Smooth muscle cell (in vitro differentiated cells): ENCODE data around the gene SEPTIN5. TPM values are rescaled to one million over a fixed set of nuclear protein-coding genes. Genes with fewer than 3 reads are reported as not detected.

Experiments used
- DNase-seq: peaks from one replicate; lab custom pipeline; 2025; ENCODE audit not compliant: unreplicated experiment; lab: John Stamatoyannopoulos, UW
- H2AFZ ChIP-seq: fragments of 200-600 bp; sonication (generic); 2 replicates; pipeline ENCODE4 v1.6.0; 2016; ENCODE audit warnings: antibody characterized with exemption, low read depth, mild to moderate bottlenecking
- H3F3A ChIP-seq: fragments of 200-600 bp; sonication (generic); 2 replicates; pipeline ENCODE4 v1.6.0; 2017; ENCODE audit warnings: antibody characterized with exemption, low read depth
- H3K27ac ChIP-seq: fragments of 200-600 bp; sonication (generic); 2 replicates; pipeline ENCODE4 v1.5.1; 2016; ENCODE audit warnings: low read depth, mild to moderate bottlenecking
- H3K27me3 ChIP-seq: fragments of 200-600 bp; sonication (generic); 2 replicates; pipeline ENCODE4 v1.6.1; 2016; ENCODE audit warnings: low read depth, mild to moderate bottlenecking
- H3K36me3 ChIP-seq: fragments of 200-600 bp; sonication (generic); 2 replicates; pipeline ENCODE4 v1.5.1; 2016; ENCODE audit warnings: low read depth
- H3K4me1 ChIP-seq: fragments of 200-600 bp; sonication (generic); 2 replicates; pipeline ENCODE4 v1.5.1; 2016; ENCODE audit warnings: low read depth
- H3K4me2 ChIP-seq: fragments of 200-600 bp; sonication (generic); 2 replicates; pipeline ENCODE4 v1.6.0; 2016; ENCODE audit warnings: mild to moderate bottlenecking
- H3K4me3 ChIP-seq: fragments of 200-600 bp; sonication (generic); 2 replicates; pipeline ENCODE4 v1.5.1; 2016; ENCODE audit warnings: mild to moderate bottlenecking
- H3K79me2 ChIP-seq: fragments of 200-600 bp; sonication (generic); 2 replicates; pipeline ENCODE4 v1.6.0; 2016; ENCODE audit warnings: low read depth, mild to moderate bottlenecking
- H3K9ac ChIP-seq: fragments of 200-600 bp; sonication (generic); 2 replicates; pipeline ENCODE4 v1.6.0; 2016; ENCODE audit warnings: low read depth
- H3K9me3 ChIP-seq: fragments of 200-600 bp; sonication (generic); replicated peaks from 2 replicates; pipeline ENCODE4 v1.5.1; 2016; ENCODE audit warnings: low read depth
- H4K20me1 ChIP-seq: fragments of 200-600 bp; sonication (generic); 2 replicates; pipeline ENCODE4 v1.6.0; 2016; ENCODE audit warnings: low read depth
- CTCF ChIP-seq: fragments of 200-600 bp; sonication (generic); IDR thresholded peaks from 2 replicates; pipeline ENCODE4 v1.5.1; 2017; ENCODE audit warnings: borderline replicate concordance, mild to moderate bottlenecking, antibody characterized with exemption; ENCODE audit not compliant: insufficient read depth, poor library complexity, severe bottlenecking
- WGBS: methylation state at CpG from one replicate; pipeline ENCODE4 v1.1.7; 2016; ENCODE audit warnings: low lambda C conversion rate; 5-methylcytosine and 5-hydroxymethylcytosine counted together
- polyA plus RNA-seq: library from polyadenylated mRNA; unstranded; fragments of >200 nt; fragmentation: Nextera tagmentation; extraction: Ambion mirVana; gene quantifications from 2 replicates; pipeline ENCODE4 v1.2.1, GENCODE V29; 2016
- total RNA-seq: library from RNA; depleted of rRNA; stranded (reverse); fragments of >200 nt; gene quantifications from 2 replicates; pipeline ENCODE4 v1.2.3, GENCODE V29; 2014

The SEPTIN5 gene
- total and polyA plus RNA-seq, 2 experiments from 2014 or later: 26.6 to 64.1 TPM

GRCh38 chr22:19727310-19728150 is 13.2 kb downstream of the SEPTIN5 start:
- H3K4me1 ChIP-seq: peaks cover 10% of the 10 kb centered on the region
- H3K27ac ChIP-seq: no peak overlapping the region
- no peak overlapping the region for H2AFZ ChIP-seq
- 83% methylated on average over 18 of the region's 61 CpGs for WGBS
- H4K20me1 ChIP-seq: peaks cover 14% of the 10 kb centered on the region
- H3K4me3 ChIP-seq: no peak overlapping the region
- no peak for DNase-seq
- H3K79me2 ChIP-seq: no peaks in the 10 kb centered on the region
- H3K4me2 ChIP-seq: no peak overlapping the region
- TF ChIP-seq CTCF: no peak
- no peaks in the 10 kb centered on the region for H3F3A ChIP-seq
- H3K9ac ChIP-seq: no peak overlapping the region
- H3K9me3 ChIP-seq: no peaks in the 10 kb centered on the region
- peaks cover 30% of the 10 kb centered on the region for H3K27me3 ChIP-seq
- H3K36me3 ChIP-seq: no peaks in the 10 kb centered on the region

- no peaks in the 10 kb centered on the region for H3K79me2 ChIP-seq
- H3F3A ChIP-seq: no peaks in the 10 kb centered on the region
- peaks cover 3% of the 10 kb centered on the region for H3K4me1 ChIP-seq
- no peak overlapping the region for H3K4me3 ChIP-seq
- no peak overlapping the region for H3K4me2 ChIP-seq
- no peak for DNase-seq
- WGBS: 86% methylated on average over 5 of the region's 6 CpGs
- no peaks in the 10 kb centered on the region for H3K36me3 ChIP-seq
- H3K27me3 ChIP-seq: peaks cover 26% of the 10 kb centered on the region
- no peak overlapping the region for H3K9ac ChIP-seq
- TF ChIP-seq CTCF: no peak
- H3K27ac ChIP-seq: no peak overlapping the region
- no peak overlapping the region for H2AFZ ChIP-seq
- H4K20me1 ChIP-seq: peaks cover 6% of the 10 kb centered on the region
- no peaks in the 10 kb centered on the region for H3K9me3 ChIP-seq
These were observed 14.0 kb downstream of the SEPTIN5 start for GRCh38 chr22:19728271-19728670.

GRCh38 chr22:19728836-19729235 is 14.5 kb downstream of the SEPTIN5 start:
- Histone ChIP-seq H3K27ac (no peak overlapping the region), H3K9me3 (no peaks in the 10 kb centered on the region), H3K79me2 (no peaks in the 10 kb centered on the region), H3K4me2 (no peak overlapping the region), H3K9ac (no peak overlapping the region), H3K4me1 (no peaks in the 10 kb centered on the region), H4K20me1 (peaks cover under 1% of the 10 kb centered on the region), H3K4me3 (no peak overlapping the region), H3K36me3 (no peaks in the 10 kb centered on the region), H3F3A (no peaks in the 10 kb centered on the region), H3K27me3 (peaks cover 21% of the 10 kb centered on the region), H2AFZ (no peak overlapping the region)
- DNase-seq: no peak
- TF ChIP-seq CTCF: no peak
- WGBS: 79% methylated on average over 10 of the region's 10 CpGs

GRCh38 chr22:19729507-19729906 is 15.2 kb downstream of the SEPTIN5 start:
- Histone ChIP-seq H3K36me3 (no peaks in the 10 kb centered on the region), H3K9me3 (no peaks in the 10 kb centered on the region), H3K27ac (no peak overlapping the region), H3K4me3 (no peak overlapping the region), H4K20me1 (no peaks in the 10 kb centered on the region), H3K9ac (no peak overlapping the region), H3F3A (no peaks in the 10 kb centered on the region), H3K27me3 (peaks cover 16% of the 10 kb centered on the region), H3K4me1 (no peaks in the 10 kb centered on the region), H3K4me2 (no peak overlapping the region), H3K79me2 (no peaks in the 10 kb centered on the region), H2AFZ (no peak overlapping the region)
- DNase-seq: no peak
- 89% methylated on average over 9 of the region's 9 CpGs for WGBS
- TF ChIP-seq CTCF: no peak
